Left lung (tissue), 10 donors: ENCODE data around the gene DNAL4. TPM values are rescaled to one million over a fixed set of nuclear protein-coding genes. Genes with fewer than 3 reads are reported as not detected.

Experiments
- ATAC-seq: fragments of 200-7000 bp; cut with Tn5 transposase; one replicate; pipeline ENCODE4 v1.9.1; 2020; ENCODE audit warnings: moderate library complexity
- DNase-seq, 4 donors: peaks; one replicate each; pipeline ENCODE4 v3.0.0-alpha.2; 2013 to 2020
- H3K27ac ChIP-seq, 2 donors: fragments of 200-600 bp; sonication (generic) in 1 of 2; one replicate each; pipeline versions ENCODE4 v1.5.0 to v1.8.0; 2020 to 2021
- H3K27me3 ChIP-seq, 2 donors: fragments of 200-600 bp; sonication (generic) in 1 of 2; one replicate each; pipeline versions ENCODE4 v1.5.0 to v1.8.0; 2020 to 2021
- H3K36me3 ChIP-seq, 2 donors: fragments of 200-600 bp; sonication (generic) in 1 of 2; one replicate each; pipeline versions ENCODE4 v1.5.0 to v1.8.0; 2020 to 2021
- H3K4me1 ChIP-seq, 2 donors: fragments of 200-600 bp; one replicate each; pipeline ENCODE4 v1.8.0; 2021
- H3K4me3 ChIP-seq, 2 donors: fragments of 200-600 bp; sonication (generic) in 1 of 2; one replicate each; pipeline versions ENCODE4 v1.5.0 to v1.8.0; 2020 to 2021; ENCODE audit warnings: mild to moderate bottlenecking in 1 of 2
- H3K9me3 ChIP-seq, 2 donors: fragments of 200-600 bp; sonication (generic) in 1 of 2; one replicate each; pipeline versions ENCODE4 v1.5.0 to v1.8.0; 2020 to 2021
- CTCF ChIP-seq, 2 donors: fragments of 200-600 bp; sonication (generic) in 1 of 2; IDR thresholded peaks; one replicate each; pipeline versions ENCODE4 v1.5.0 to v1.8.0; 2021; ENCODE audit warnings: antibody characterized with exemption in 2 of 2
- intact Hi-C, 2 donors: fragments of 100-400 bp; cut with DNase I; formaldehyde crosslinking; loops; one replicate each; pipeline versions ENCODE4 v1.11.2 to v1.14.2; 2022
- polyA plus RNA-seq, 6 donors: library from polyadenylated mRNA; unstranded; fragments of 120-200 nt; gene quantifications; one replicate each; pipeline ENCODE4 v1.2.1, GENCODE V29; 2013; ENCODE audit not compliant: insufficient read length in 6 of 6
- total RNA-seq, 2 donors: library from RNA; stranded (reverse); fragmentation: NEBNext Ultra II Directional; extraction: Animal tissue kit (Norgen Biotek cat#: 25700); gene quantifications; one replicate each; pipeline ENCODE4 v1.2.1, GENCODE V29; 2021
- donor health status: DM: no; HTN: yes; CAD: no.
- donor health status: DM: no; HTN: no; CAD: no.

DNAL4 gene
- total and polyA plus RNA-seq, 8 donors: 16.3 to 36.4 (median 34.0) TPM

GRCh38 chr22:38835888-38836301 lies 42.0 kb upstream of the DNAL4 start:
- H3K4me1 ChIP-seq: peaks cover 0 to 5% of the 10 kb centered on the region in 2 donors
- intact Hi-C loops: no loop called here
- no peaks in the 10 kb centered on the region for H3K9me3 ChIP-seq
- H3K36me3 ChIP-seq: no peaks in the 10 kb centered on the region
- ATAC-seq (no peak), DNase-seq (no peak)
- H3K27me3 ChIP-seq: peaks cover 0 to 48% of the 10 kb centered on the region in 2 donors
- H3K27ac ChIP-seq: no peak overlapping the region
- no peak overlapping the region for H3K4me3 ChIP-seq
- TF ChIP-seq CTCF (IDR thresholded peaks at IDR 0.05): no peak

- Histone ChIP-seq H3K9me3 (no peaks in the 10 kb centered on the region), H3K4me1 (peaks cover 0 to 5% of the 10 kb centered on the region in 2 donors), H3K4me3 (no peak overlapping the region), H3K27ac (no peak overlapping the region), H3K27me3 (peaks cover 0 to 39% of the 10 kb centered on the region in 2 donors), H3K36me3 (no peaks in the 10 kb centered on the region)
- DNase-seq (no peak), ATAC-seq (no peak)
- TF ChIP-seq CTCF (IDR thresholded peaks at IDR 0.05): no peak
- intact Hi-C loops: no loop called here
Observed at GRCh38 chr22:38834991-38835390, 41.0 kb upstream of the DNAL4 start.

- no peaks in the 10 kb centered on the region for H3K36me3 ChIP-seq
- no peak for ATAC-seq
- H3K4me1 ChIP-seq: peaks cover 0 to 5% of the 10 kb centered on the region in 2 donors
- no peak overlapping the region for H3K4me3 ChIP-seq
- no peaks in the 10 kb centered on the region for H3K9me3 ChIP-seq
- H3K27me3 ChIP-seq: peaks cover 0 to 35% of the 10 kb centered on the region in 2 donors
- intact Hi-C loops: no loop called here
- H3K27ac ChIP-seq: no peak overlapping the region
- DNase-seq: no peak
- TF ChIP-seq CTCF (IDR thresholded peaks at IDR 0.05): no peak
Observed at GRCh38 chr22:38834215-38834953, 40.4 kb upstream of the DNAL4 start.

GRCh38 chr22:38833061-38833460 lies 39.1 kb upstream of the DNAL4 start:
- intact Hi-C loops: no loop called here
- H3K9me3 ChIP-seq: no peaks in the 10 kb centered on the region
- no peak overlapping the region for H3K4me3 ChIP-seq
- no peak for TF ChIP-seq CTCF (IDR thresholded peaks at IDR 0.05)
- no peaks in the 10 kb centered on the region for H3K36me3 ChIP-seq
- H3K4me1 ChIP-seq: peaks cover 0 to 5% of the 10 kb centered on the region in 2 donors
- ATAC-seq: no peak
- DNase-seq: peak in 1 of 4 donors; percentile 35
- no peak overlapping the region for H3K27ac ChIP-seq
- H3K27me3 ChIP-seq: peaks cover 0 to 23% of the 10 kb centered on the region in 2 donors

GRCh38 chr22:38832005-38832978 lies 38.3 kb upstream of the DNAL4 start:
- Histone ChIP-seq H3K36me3 (no peaks in the 10 kb centered on the region), H3K4me3 (no peak overlapping the region), H3K4me1 (peaks cover 0 to 5% of the 10 kb centered on the region in 2 donors), H3K27me3 (peaks cover 0 to 17% of the 10 kb centered on the region in 2 donors), H3K9me3 (no peaks in the 10 kb centered on the region), H3K27ac (no peak overlapping the region)
- TF ChIP-seq CTCF (IDR thresholded peaks at IDR 0.05): no peak
- DNase-seq (peak in 3 of 4 donors; percentile 49 to 70 (median 60)), ATAC-seq (no peak)
- intact Hi-C loops: no loop called here
